GM04504 (cell line): ENCODE results near the gene TMEFF2.

Source experiments
- DNase-seq: peaks from one replicate; pipeline ENCODE4 v3.0.0-alpha.2; 2012; ENCODE audit warnings: low read depth

The TMEFF2 gene

GRCh38 chr2:192010073-192010472 is 184.7 kb downstream of the TMEFF2 start:
- DNase-seq: no peak

GRCh38 chr2:192007581-192008228 is 187.0 kb downstream of the TMEFF2 start:
- DNase-seq: no peak

- DNase-seq: no peak
These were observed 189.5 kb downstream of the TMEFF2 start for GRCh38 chr2:192005211-192005610.

- DNase-seq: no peak
These were observed 190.4 kb downstream of the TMEFF2 start for GRCh38 chr2:192004188-192004963.

GRCh38 chr2:192002418-192002817 is 192.3 kb downstream of the TMEFF2 start:
- no peak for DNase-seq

GRCh38 chr2:192000196-192000980 is 194.3 kb downstream of the TMEFF2 start:
- no peak for DNase-seq

GRCh38 chr2:191999101-191999841 is 195.5 kb downstream of the TMEFF2 start:
- DNase-seq: no peak

GRCh38 chr2:191995285-191995684 is 199.4 kb downstream of the TMEFF2 start:
- no peak for DNase-seq

- no peak for DNase-seq
These were observed 200.0 kb downstream of the TMEFF2 start for GRCh38 chr2:191994749-191995148.

GRCh38 chr2:191991442-191991841 is 203.3 kb downstream of the TMEFF2 start:
- no peak for DNase-seq

- no peak for DNase-seq
These were observed 209.0 kb downstream of the TMEFF2 start for GRCh38 chr2:191985740-191986139.

GRCh38 chr2:191983591-191983990 is 211.1 kb downstream of the TMEFF2 start:
- no peak for DNase-seq

GRCh38 chr2:191983186-191983585 is 211.5 kb downstream of the TMEFF2 start:
- DNase-seq: no peak

- no peak for DNase-seq
These were observed 213.0 kb downstream of the TMEFF2 start for GRCh38 chr2:191981706-191982105.

GRCh38 chr2:191980483-191980882 is 214.2 kb downstream of the TMEFF2 start:
- DNase-seq: no peak

- no peak for DNase-seq
These were observed 215.5 kb downstream of the TMEFF2 start for GRCh38 chr2:191979221-191979730.

- DNase-seq: no peak
These were observed 217.0 kb downstream of the TMEFF2 start for GRCh38 chr2:191977754-191978153.

- no peak for DNase-seq
These were observed 218.3 kb downstream of the TMEFF2 start for GRCh38 chr2:191976436-191976835.

GRCh38 chr2:191974676-191975075 is 220.1 kb downstream of the TMEFF2 start:
- DNase-seq: no peak

- no peak for DNase-seq
These were observed 223.9 kb downstream of the TMEFF2 start for GRCh38 chr2:191970867-191971266.

GRCh38 chr2:191968120-191968519 is 226.6 kb downstream of the TMEFF2 start:
- DNase-seq: no peak

GRCh38 chr2:191965733-191966132 is 229.0 kb downstream of the TMEFF2 start:
- DNase-seq: no peak
